Hepatic stellate cell (primary cell): Measurements from ENCODE around the gene DCUN1D2.

ENCODE experiments used
- DNase-seq: peaks from one replicate; pipeline ENCODE4 v3.0.0; 2011; ENCODE audit warnings: low spot score

Gene DCUN1D2

GRCh38 chr13:113519556-113519955, 29.0 kb upstream of the DCUN1D2 start:
- no peak for DNase-seq

- no peak for DNase-seq
These were observed 27.7 kb upstream of the DCUN1D2 start for GRCh38 chr13:113518076-113518803.

GRCh38 chr13:113514847-113515246, 24.3 kb upstream of the DCUN1D2 start:
- no peak for DNase-seq

GRCh38 chr13:113513761-113514160, 23.2 kb upstream of the DCUN1D2 start:
- no peak for DNase-seq

- no peak for DNase-seq
These were observed 20.9 kb upstream of the DCUN1D2 start for GRCh38 chr13:113511361-113511760.

GRCh38 chr13:113510871-113511270, 20.4 kb upstream of the DCUN1D2 start:
- no peak for DNase-seq

GRCh38 chr13:113509989-113510388, 19.5 kb upstream of the DCUN1D2 start:
- no peak for DNase-seq

GRCh38 chr13:113508521-113509254, 18.2 kb upstream of the DCUN1D2 start:
- no peak for DNase-seq

- DNase-seq: no peak
These were observed 17.2 kb upstream of the DCUN1D2 start for GRCh38 chr13:113507505-113508345.

GRCh38 chr13:113506871-113507388, 16.4 kb upstream of the DCUN1D2 start:
- DNase-seq: no peak

GRCh38 chr13:113506025-113506685, 15.6 kb upstream of the DCUN1D2 start:
- DNase-seq: no peak

GRCh38 chr13:113502686-113503085, 12.2 kb upstream of the DCUN1D2 start:
- DNase-seq: no peak

GRCh38 chr13:113500530-113501265, 10.2 kb upstream of the DCUN1D2 start:
- no peak for DNase-seq

- peak; percentile 51 for DNase-seq
These were observed 9.4 kb upstream of the DCUN1D2 start for GRCh38 chr13:113499936-113500335.

- DNase-seq: no peak
These were observed 8.4 kb upstream of the DCUN1D2 start for GRCh38 chr13:113498905-113499304.

GRCh38 chr13:113497217-113497616, 6.7 kb upstream of the DCUN1D2 start:
- no peak for DNase-seq

- DNase-seq: no peak
These were observed 5.1 kb upstream of the DCUN1D2 start for GRCh38 chr13:113495494-113496210.

GRCh38 chr13:113493315-113493951, 2.9 kb upstream of the DCUN1D2 start:
- DNase-seq: peak; percentile 85

- no peak for DNase-seq
These were observed 1.5 kb upstream of the DCUN1D2 start for GRCh38 chr13:113491982-113492381.

GRCh38 chr13:113491418-113491883, 940 bp upstream of the DCUN1D2 start:
- peak; percentile 68 for DNase-seq
